ENCODE data around the gene JSRP1. TPM values are rescaled to one million over a fixed set of nuclear protein-coding genes. Genes with fewer than 3 reads are reported as not detected.
A peak's percentile ranks its signal among the peaks of the same experiment; 100 is the strongest.

Gene JSRP1
- total and polyA plus RNA-seq, 10 of the 15 experiments (the other 5 are each of a cell fraction or from before 2014, with no cell fraction given): 0.41 to 0.91 (median 0.49) TPM; not detected in 7

- Histone ChIP-seq H3K27ac (ENCODE audit: control insufficient read depth, insufficient read depth) (peak overlapping the region; percentile 74), H3K79me2 (ENCODE audit: control insufficient read depth, insufficient read depth, low read length) (peaks cover 25% of the 10 kb centered on the region), H3K9ac (ENCODE audit: control insufficient read depth, insufficient read depth, low read length) (peak overlapping the region; percentile 41; the same call in 1 of the 2 replicates), H4K20me1 (ENCODE audit: control insufficient read depth, insufficient read depth) (peaks cover 4% of the 10 kb centered on the region; the same call in 1 of the 2 replicates), H3K9me3 (replicated peaks; ENCODE audit: control insufficient read depth, insufficient read depth, low read length) (no peaks in the 10 kb centered on the region), H2AFZ (ENCODE audit: control insufficient read depth, low read depth, low read length) (peak overlapping the region; percentile 68), H3K4me3 (no peak overlapping the region; the same call in 1 of the 2 replicates), H3K36me3 (ENCODE audit: control insufficient read depth in 2 of 2, insufficient read depth in 2 of 2, low read length in 1 of 2) (no peaks in the 10 kb centered on the region; a peak in 2 of 4 replicates), H3K4me2 (ENCODE audit: control insufficient read depth, insufficient read depth) (peak overlapping the region; percentile 75), H3K27me3 (replicated peaks in 1 of 2; ENCODE audit: control insufficient read depth in 2 of 2, insufficient read depth in 2 of 2, low read length in 1 of 2) (no peaks in the 10 kb centered on the region), H3K4me1 (ENCODE audit: control insufficient read depth, insufficient read depth, low read length) (peaks cover 14% of the 10 kb centered on the region)
- POLR2A ChIA-PET: interaction anchor here (0.6 to 1.6 kb wide), 2 partner anchors 9 to 28 kb away, joined by 5 to 7 read pairs; no protein-coding TSS in a partner anchor
- RAD21 ChIA-PET (ENCODE audit: unreplicated experiment): interaction anchor here (0.6 to 1.3 kb wide), 5 partner anchors 8 to 411 kb away, joined by 3 read pairs; partner anchors contain the start of gene PLEKHJ1
- CTCF ChIA-PET: interaction anchor here (0.6 to 1.0 kb wide), 4 partner anchors 27 to 110 kb away, joined by 3 read pairs; no protein-coding TSS in a partner anchor
- 27% methylated on average over 17 of the region's 18 CpGs for WGBS (ENCODE audit: insufficient coverage, insufficient replicate concordance, low lambda C conversion rate, missing lambda C conversion rate)
- in situ Hi-C loops (cut with MboI): no loop called here
- DNase-seq (ENCODE audit: low read depth, low spot score) (peak; percentile 54), ATAC-seq (peak; percentile 69), FAIRE-seq (peak; percentile 95)
- SMC1A ChIA-PET (ENCODE audit: uncharacterized antibody, unreplicated experiment): interaction anchor here (1.6 to 1.8 kb wide), 2 partner anchors 27 to 28 kb away, joined by 3 to 4 read pairs; no protein-coding TSS in a partner anchor
- no TSS peak for BruUV-seq (replicated peaks)
- intact Hi-C loops (cut with micrococcal nuclease; ENCODE audit: unreplicated experiment): loop anchor here (5.0 to 10.0 kb wide), 2 partner anchors 99 to 172 kb away; partner anchors contain the start of genes IZUMO4 and MOB3A
- TF ChIP-seq NRF1 (conservative IDR thresholded peaks at IDR 0.05; ENCODE audit: low read depth, low read length) (no peak), RAD51 (IDR thresholded peaks at IDR 0.05) (peak; percentile 89), ATF7 (IDR thresholded peaks at IDR 0.05; ENCODE audit: low read depth) (0 out of 2 replicates have a peak, but pooled peaks have one; percentile 14), PRDM15 (CRISPR knock-in tag; IDR thresholded peaks at IDR 0.05) (no peak), EP300 (IDR thresholded peaks at IDR 0.05; ENCODE audit: borderline replicate concordance in 1 of 2, control insufficient read depth in 1 of 2, low read depth in 2 of 2, low read length in 2 of 2) (no peak), IRF4 (IDR thresholded peaks at IDR 0.05; ENCODE audit: low read depth, low read length) (peak; percentile 73; the same call in 1 of the 2 replicates), TCF12 (IDR thresholded peaks at IDR 0.05; ENCODE audit: low read depth, low read length) (peak; percentile 64; the same call in 1 of the 2 replicates), DPF2 (IDR thresholded peaks at IDR 0.05) (peak; percentile 94), CBX3 (IDR thresholded peaks at IDR 0.05; ENCODE audit: borderline replicate concordance, low read depth) (no peak), HSF1 (IDR thresholded peaks at IDR 0.05; ENCODE audit: low read depth, low read length) (peak; percentile 81; the same call in 1 of the 2 replicates), ZNF592 (IDR thresholded peaks at IDR 0.05) (no peak), GABPA (IDR thresholded peaks at IDR 0.05; ENCODE audit: low read depth) (no peak), ZNF622 (IDR thresholded peaks at IDR 0.05) (no peak)
These were observed 10.2 kb upstream of the JSRP1 start for GRCh38 chr19:2266183-2266993.

Measured in GM12878 (cell line).